Measurements from ENCODE around the gene SHLD1.

GRCh38 chr20:5793916-5794315, 43.7 kb downstream of the SHLD1 start:
- no peak for TF ChIP-seq CTCF (IDR thresholded peaks at IDR 0.05; ENCODE audit: poor library complexity, severe bottlenecking)
- no peak for TF ChIP-seq EP300 (conservative IDR thresholded peaks at IDR 0.05; ENCODE audit: poor library complexity, severe bottlenecking)
- TF ChIP-seq POLR2AphosphoS5 (IDR thresholded peaks at IDR 0.05), result no peak
- TF ChIP-seq SMC3 (conservative IDR thresholded peaks at IDR 0.05; ENCODE audit: poor library complexity), result no peak
- TF ChIP-seq MXI1 (conservative IDR thresholded peaks at IDR 0.05; ENCODE audit: poor library complexity, severe bottlenecking), result no peak
- TF ChIP-seq RAD21 (conservative IDR thresholded peaks at IDR 0.05), result no peak
- no peak for TF ChIP-seq EZH2 (IDR thresholded peaks at IDR 0.05; ENCODE audit: borderline replicate concordance, insufficient read depth, low read length, poor library complexity, severe bottlenecking)
- TF ChIP-seq REST (IDR thresholded peaks at IDR 0.05; ENCODE audit: borderline replicate concordance), result no peak
